Stimulated activated effector memory CD8-positive, alpha-beta T cell treated with anti-CD3 and anti-CD28 coated beads, Interleukin-12 subunit alpha, Interleukin-12 subunit beta, amount 100 ng/mL, for 72 hours (primary cell): ENCODE data around the gene USPL1.
"Not testable (repeated sequence)": the region's sequence is repeated elsewhere in the genome, so short reads cannot be mapped to it uniquely, and the experiment has no call there.

Experiments used
- ATAC-seq: fragments of 150-1000 bp; cut with Tn5 transposase; 2 replicates; pipeline ENCODE4 v1.10.0; 2021
- DNase-seq, 2 donors: peaks; one replicate each; pipeline ENCODE4 v3.0.0; 2021 to 2022; ENCODE audit warnings: low spot score in 2 of 2
- H3K27ac Mint-ChIP-seq: one replicate; pipeline ENCODE4 v1.8.0; 2022; ENCODE audit warnings: mild to moderate bottlenecking, mixed read lengths
- H3K36me3 Mint-ChIP-seq: one replicate; pipeline ENCODE4 v1.8.0; 2022; ENCODE audit warnings: mild to moderate bottlenecking, mixed read lengths
- H3K4me1 Mint-ChIP-seq: one replicate; pipeline ENCODE4 v1.8.0; 2022; ENCODE audit warnings: mixed read lengths
- H3K4me3 Mint-ChIP-seq: one replicate; pipeline ENCODE4 v1.8.0; 2022; ENCODE audit warnings: mild to moderate bottlenecking, mixed read lengths
- H3K9me3 Mint-ChIP-seq: one replicate; pipeline ENCODE4 v1.8.0; 2022; ENCODE audit warnings: mixed read lengths

USPL1 gene

DNA sequence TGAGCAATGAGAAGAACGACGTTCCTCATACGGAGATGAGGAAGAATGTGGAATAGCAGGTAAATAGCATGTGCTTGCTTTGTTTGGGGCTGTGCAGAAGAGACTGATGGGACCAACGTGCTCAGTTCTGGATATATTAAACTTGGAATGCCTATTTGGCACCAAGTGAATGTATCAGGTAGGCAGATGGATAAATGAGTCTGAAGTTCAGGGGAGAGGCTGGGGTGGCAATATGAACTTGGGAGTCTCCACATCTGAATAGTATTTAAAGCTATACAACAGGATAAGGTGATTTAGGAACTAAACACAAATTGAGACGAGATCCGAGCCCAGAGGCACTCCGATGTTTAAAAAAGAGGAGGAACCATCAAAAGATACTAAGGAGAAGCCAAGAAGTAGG lies 12.7 kb upstream of the USPL1 start:
- no peak overlapping the region for H3K27ac Mint-ChIP-seq
- no peak overlapping the region for H3K4me3 Mint-ChIP-seq
- H3K9me3 Mint-ChIP-seq: no peaks in the 10 kb centered on the region
- ATAC-seq (no peak), DNase-seq (no peak)
- peaks cover 6% of the 10 kb centered on the region for H3K4me1 Mint-ChIP-seq
- no peaks in the 10 kb centered on the region for H3K36me3 Mint-ChIP-seq

GRCh38 chr13:30607186-30607585 lies 10.5 kb upstream of the USPL1 start:
- not testable (repeated sequence) for DNase-seq, H3K4me3 Mint-ChIP-seq, H3K36me3 Mint-ChIP-seq, H3K27ac Mint-ChIP-seq, ATAC-seq, H3K4me1 Mint-ChIP-seq, H3K9me3 Mint-ChIP-seq

DNA sequence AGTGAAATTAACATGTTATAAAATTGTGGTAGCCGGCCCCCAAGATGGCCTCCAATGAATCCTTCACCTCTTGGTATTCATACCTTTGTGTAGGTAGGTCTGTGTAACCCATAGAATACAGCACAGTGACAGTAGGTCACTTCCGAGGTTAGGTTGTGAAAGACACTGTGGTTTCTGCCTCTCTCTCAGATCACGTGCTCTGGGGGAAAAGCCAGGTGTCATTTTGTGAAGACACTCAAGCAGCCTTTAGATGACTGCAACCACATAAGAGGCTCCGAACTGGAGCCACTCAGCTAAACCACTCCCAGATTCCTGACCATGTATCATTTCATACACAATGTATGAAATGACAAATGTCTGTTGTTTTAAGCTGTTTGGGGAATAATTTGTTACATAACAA lies 9.8 kb upstream of the USPL1 start:
- H3K9me3 Mint-ChIP-seq: no peaks in the 10 kb centered on the region
- ATAC-seq (peak; percentile 99), DNase-seq (peak; percentile 10 to 70)
- no peak overlapping the region for H3K27ac Mint-ChIP-seq
- H3K4me1 Mint-ChIP-seq: peaks cover 12% of the 10 kb centered on the region
- H3K4me3 Mint-ChIP-seq: no peak overlapping the region
- no peaks in the 10 kb centered on the region for H3K36me3 Mint-ChIP-seq

DNA sequence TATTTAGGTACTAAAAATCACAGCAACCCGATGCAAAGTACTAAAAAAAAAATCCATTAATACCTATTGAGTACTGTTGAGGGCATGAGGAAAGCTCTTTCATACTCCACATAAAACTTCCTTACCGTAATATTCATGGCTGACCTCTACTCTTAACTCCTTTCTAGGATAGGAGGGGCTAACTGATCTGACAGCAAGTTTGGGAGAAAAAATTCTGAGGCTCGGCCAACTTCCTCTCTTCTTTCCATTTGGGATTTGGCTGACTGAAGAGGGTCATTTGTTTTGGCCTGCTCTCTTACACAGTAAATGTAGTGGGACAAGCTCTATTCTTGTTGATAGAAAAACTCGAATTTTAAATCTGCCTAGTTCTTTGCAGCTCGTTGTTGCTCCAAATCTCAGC lies 9.4 kb upstream of the USPL1 start:
- no peak overlapping the region for H3K4me3 Mint-ChIP-seq
- ATAC-seq (no peak), DNase-seq (no peak)
- peaks cover 12% of the 10 kb centered on the region for H3K4me1 Mint-ChIP-seq
- no peak overlapping the region for H3K27ac Mint-ChIP-seq
- H3K9me3 Mint-ChIP-seq: no peaks in the 10 kb centered on the region
- H3K36me3 Mint-ChIP-seq: no peaks in the 10 kb centered on the region

- H3K4me3 Mint-ChIP-seq: no peak overlapping the region
Measured at GRCh38 chr13:30610311-30610710, 7.4 kb upstream of the USPL1 start.

GRCh38 chr13:30615481-30615865 lies 2.2 kb upstream of the USPL1 start:
- H3K4me3 Mint-ChIP-seq: no peak overlapping the region
- peaks cover 6% of the 10 kb centered on the region for H3K4me1 Mint-ChIP-seq
- ATAC-seq (no peak), DNase-seq (no peak)
- H3K27ac Mint-ChIP-seq: no peak overlapping the region
- peaks cover 5% of the 10 kb centered on the region for H3K36me3 Mint-ChIP-seq
- H3K9me3 Mint-ChIP-seq: no peaks in the 10 kb centered on the region

More at GRCh38 chr13:30610311-30610710, 7.4 kb upstream of the USPL1 start:
- H3K4me1 Mint-ChIP-seq: peaks cover 12% of the 10 kb centered on the region
- ATAC-seq (no peak), DNase-seq (no peak)
- H3K9me3 Mint-ChIP-seq: no peaks in the 10 kb centered on the region
- no peaks in the 10 kb centered on the region for H3K36me3 Mint-ChIP-seq
- H3K27ac Mint-ChIP-seq: no peak overlapping the region

DNA sequence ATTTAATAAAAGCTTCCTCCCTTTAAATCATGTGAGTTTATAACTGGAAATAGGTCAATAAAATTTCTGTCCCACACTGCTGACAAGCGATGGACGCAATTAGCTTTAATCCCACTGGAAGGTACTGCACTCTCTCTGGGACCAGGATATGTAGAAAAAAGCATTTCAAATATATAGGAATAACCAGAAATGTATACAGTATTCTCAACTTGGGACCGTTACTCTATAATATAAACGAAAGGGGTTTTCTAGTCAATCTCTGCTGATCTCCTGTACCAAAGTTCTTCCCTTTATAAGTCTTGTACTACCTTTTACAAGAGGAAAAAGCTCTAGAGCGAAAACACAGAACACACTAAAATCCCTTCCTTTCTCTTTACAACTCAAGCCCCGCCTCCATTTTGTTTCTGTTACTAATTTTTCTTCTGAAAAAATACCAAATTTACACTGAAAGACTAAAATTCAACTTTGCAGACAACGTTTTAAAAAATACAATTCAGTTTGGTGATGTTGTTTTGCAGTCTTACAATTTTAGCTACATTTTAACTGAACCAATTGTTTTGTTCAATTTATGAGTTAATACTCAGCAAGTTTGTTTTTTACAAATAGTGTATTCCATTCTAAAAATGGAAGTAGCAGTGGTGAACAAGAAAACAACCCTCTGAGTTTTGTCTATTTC lies 1.7 kb upstream of the USPL1 start:
- no peak for ATAC-seq
- Mint-ChIP-seq H3K27ac (no peak overlapping the region), H3K36me3 (peaks cover 9% of the 10 kb centered on the region), H3K9me3 (no peaks in the 10 kb centered on the region), H3K4me1 (peaks cover 6% of the 10 kb centered on the region), H3K4me3 (no peak overlapping the region)
- no peak for DNase-seq

DNA sequence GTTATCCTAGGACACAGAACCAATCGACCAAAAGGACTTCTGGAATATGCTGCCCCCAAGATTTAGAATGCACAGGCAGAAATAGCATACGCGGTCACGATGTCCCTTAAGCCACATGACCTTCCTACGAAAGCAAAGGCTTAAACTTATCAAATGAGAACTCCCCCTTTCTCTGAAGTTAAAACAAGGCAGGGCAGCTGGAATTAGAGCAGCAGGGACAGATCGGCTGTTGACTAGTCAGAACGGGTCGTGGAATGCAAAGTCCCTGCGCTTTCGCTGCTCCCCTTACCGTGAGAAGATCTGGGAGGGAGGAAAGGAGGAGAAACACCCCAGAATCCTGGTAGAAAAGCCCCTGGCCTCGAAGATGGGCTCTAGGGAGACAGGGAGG lies 799 bp upstream of the USPL1 start:
- Mint-ChIP-seq H3K4me1 (peaks cover 5% of the 10 kb centered on the region), H3K4me3 (no peak overlapping the region), H3K27ac (no peak overlapping the region), H3K36me3 (peaks cover 18% of the 10 kb centered on the region), H3K9me3 (no peaks in the 10 kb centered on the region)
- DNase-seq (no peak), ATAC-seq (peak; percentile 53)

DNA sequence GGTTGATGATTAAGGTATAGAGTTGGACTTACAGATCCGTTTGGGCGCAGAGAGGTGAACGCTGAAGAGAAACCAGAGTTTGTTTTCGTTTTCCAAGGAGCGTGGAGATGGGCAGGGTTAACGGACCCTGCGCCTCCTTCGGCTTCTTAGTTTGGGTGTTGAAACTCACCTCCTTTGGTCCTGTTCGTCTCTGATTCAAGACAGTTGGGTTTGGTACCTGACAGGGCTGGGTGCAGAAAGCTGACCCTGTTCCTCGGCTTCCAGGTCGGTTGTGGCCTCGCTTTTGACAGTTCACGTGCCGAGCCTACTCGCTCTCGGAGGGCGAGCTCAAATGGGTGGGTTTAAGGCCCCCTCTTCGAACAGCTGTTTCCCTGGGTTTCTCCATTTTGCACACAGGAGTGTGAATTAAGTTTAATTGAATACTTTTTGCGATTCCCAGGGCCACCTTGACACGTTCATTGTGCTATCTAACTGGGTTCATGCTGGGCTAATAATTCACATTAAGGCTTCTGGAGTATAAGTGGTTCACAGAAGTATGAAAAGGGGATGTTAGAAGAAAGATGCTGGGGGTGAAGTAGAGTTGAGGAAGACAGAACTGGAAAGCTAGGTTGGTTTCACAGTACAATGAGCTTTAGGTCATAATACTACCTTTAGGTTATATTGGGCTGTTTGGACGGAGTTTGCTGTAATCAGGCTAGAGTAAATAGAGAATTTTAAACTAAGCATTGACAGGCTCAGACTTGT lies 638 bp downstream of the USPL1 start:
- Mint-ChIP-seq H3K9me3 (no peaks in the 10 kb centered on the region), H3K27ac (no peak overlapping the region), H3K36me3 (peaks cover 33% of the 10 kb centered on the region), H3K4me1 (peaks cover 6% of the 10 kb centered on the region), H3K4me3 (no peak overlapping the region)
- ATAC-seq (peak; percentile 0), DNase-seq (peak in 1 of 2 donors; percentile 6)

- Mint-ChIP-seq H3K36me3 (peaks cover 38% of the 10 kb centered on the region), H3K27ac (no peak overlapping the region), H3K4me3 (no peak overlapping the region), H3K4me1 (peaks cover 6% of the 10 kb centered on the region), H3K9me3 (no peaks in the 10 kb centered on the region)
- DNase-seq: no peak
- ATAC-seq: no peak
Measured at GRCh38 chr13:30618930-30619279, 1.2 kb downstream of the USPL1 start.

DNA sequence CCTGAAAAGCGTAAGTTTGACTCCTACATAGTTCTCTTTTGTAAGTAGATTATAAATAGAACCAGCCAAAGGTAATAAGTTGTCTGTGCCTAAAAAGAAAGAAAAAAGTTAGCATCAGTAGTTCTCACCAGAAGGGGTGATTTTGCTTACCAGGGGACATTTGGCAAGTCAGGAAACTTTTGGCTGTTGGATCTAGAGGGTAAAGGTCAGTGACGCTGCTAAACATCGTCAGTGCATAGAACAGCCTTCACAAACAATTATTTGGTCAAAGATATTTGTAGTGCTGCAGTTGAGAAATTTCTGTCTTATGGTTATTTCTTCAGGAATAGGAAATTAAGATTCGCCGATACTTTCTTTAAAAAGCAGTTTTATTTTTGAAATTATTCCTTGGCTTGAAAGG lies 2.0 kb downstream of the USPL1 start:
- H3K36me3 Mint-ChIP-seq: peaks cover 46% of the 10 kb centered on the region
- H3K4me3 Mint-ChIP-seq: no peak overlapping the region
- ATAC-seq: no peak
- H3K27ac Mint-ChIP-seq: no peak overlapping the region
- no peaks in the 10 kb centered on the region for H3K9me3 Mint-ChIP-seq
- no peak for DNase-seq
- peaks cover 7% of the 10 kb centered on the region for H3K4me1 Mint-ChIP-seq

DNA sequence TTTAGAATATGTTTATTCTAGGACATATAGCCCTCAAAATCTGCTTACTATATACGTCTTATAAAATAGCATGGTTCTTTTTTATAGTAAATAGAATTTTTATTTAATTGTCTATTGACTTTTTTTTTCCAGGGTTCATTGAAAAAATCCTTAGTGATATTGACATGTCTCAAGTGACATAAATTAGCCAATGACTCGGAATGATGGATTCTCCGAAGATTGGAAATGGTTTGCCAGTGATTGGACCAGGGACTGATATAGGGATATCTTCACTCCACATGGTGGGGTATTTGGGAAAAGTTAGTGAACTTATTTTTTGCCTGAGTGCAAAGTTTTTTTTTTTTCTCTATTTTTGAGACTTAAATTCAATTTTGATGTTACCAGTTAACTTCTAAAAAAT lies 3.2 kb downstream of the USPL1 start:
- Mint-ChIP-seq H3K36me3 (peaks cover 59% of the 10 kb centered on the region), H3K27ac (no peak overlapping the region), H3K9me3 (no peaks in the 10 kb centered on the region), H3K4me1 (peaks cover 13% of the 10 kb centered on the region), H3K4me3 (no peak overlapping the region)
- ATAC-seq (no peak), DNase-seq (no peak)

GRCh38 chr13:30622551-30622950 lies 4.8 kb downstream of the USPL1 start:
- no peak for ATAC-seq
- Mint-ChIP-seq H3K4me1 (peaks cover 15% of the 10 kb centered on the region), H3K36me3 (peaks cover 72% of the 10 kb centered on the region), H3K9me3 (no peaks in the 10 kb centered on the region), H3K27ac (no peak overlapping the region), H3K4me3 (no peak overlapping the region)
- no peak for DNase-seq

GRCh38 chr13:30623392-30623791 lies 5.7 kb downstream of the USPL1 start:
- Mint-ChIP-seq H3K4me3 (no peak overlapping the region), H3K27ac (no peak overlapping the region), H3K36me3 (peaks cover 81% of the 10 kb centered on the region), H3K4me1 (peaks cover 20% of the 10 kb centered on the region), H3K9me3 (no peaks in the 10 kb centered on the region)
- no peak for ATAC-seq
- no peak for DNase-seq

DNA sequence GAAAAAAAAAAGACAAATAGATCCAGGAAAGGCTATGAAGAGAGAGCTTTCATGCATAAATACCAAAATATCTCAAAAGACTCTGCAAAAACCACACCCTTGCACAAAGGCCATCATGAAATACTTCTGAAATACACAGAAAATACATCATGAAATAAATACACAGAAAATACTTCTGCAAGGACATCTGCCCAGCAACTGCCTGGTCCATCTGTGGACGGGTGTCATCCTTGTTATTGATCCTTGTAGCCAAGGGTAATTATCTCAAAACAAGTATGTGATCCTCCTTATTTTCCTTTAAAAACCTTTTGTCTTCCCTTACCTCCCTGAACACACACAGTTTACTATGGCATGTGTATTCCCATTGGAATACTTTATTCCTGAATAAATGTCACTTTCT lies 6.9 kb downstream of the USPL1 start:
- no peak for DNase-seq
- no peak for ATAC-seq
- peak overlapping the region; percentile 3 for H3K27ac Mint-ChIP-seq
- H3K4me3 Mint-ChIP-seq: no peak overlapping the region
- H3K4me1 Mint-ChIP-seq: peaks cover 32% of the 10 kb centered on the region
- peaks cover 93% of the 10 kb centered on the region for H3K36me3 Mint-ChIP-seq
- no peaks in the 10 kb centered on the region for H3K9me3 Mint-ChIP-seq

DNA sequence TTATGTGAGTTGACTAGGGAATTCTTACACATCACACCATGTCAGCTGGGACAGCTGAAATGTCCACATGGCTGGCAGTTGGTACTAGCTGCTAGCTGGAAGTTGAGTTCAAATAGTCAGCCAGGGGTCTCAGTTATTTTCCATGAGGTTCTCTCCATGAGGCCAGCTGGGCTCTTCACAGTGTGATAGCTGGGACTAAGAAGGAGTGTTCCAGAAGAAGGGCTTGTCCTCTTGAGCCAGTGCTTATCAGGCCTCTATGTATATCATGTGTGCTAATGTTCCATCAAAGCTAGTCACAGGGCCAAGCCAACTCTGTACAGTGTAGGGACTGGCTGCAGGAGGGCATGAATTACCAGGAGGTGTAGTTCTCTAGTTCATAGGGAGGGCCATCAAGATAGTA lies 11.8 kb downstream of the USPL1 start:
- no peak overlapping the region for H3K27ac Mint-ChIP-seq
- peaks cover 97% of the 10 kb centered on the region for H3K36me3 Mint-ChIP-seq
- peaks cover 41% of the 10 kb centered on the region for H3K4me1 Mint-ChIP-seq
- ATAC-seq: no peak
- H3K4me3 Mint-ChIP-seq: no peak overlapping the region
- no peaks in the 10 kb centered on the region for H3K9me3 Mint-ChIP-seq
- DNase-seq: no peak
